Left ventricle myocardium inferior (tissue), 1 donor: ENCODE results near the gene CREB5. TPM values are rescaled to one million over a fixed set of nuclear protein-coding genes. Genes with fewer than 3 reads are reported as not detected.

Source experiments
- DNase-seq: peaks from one replicate; pipeline ENCODE4 v3.0.0-alpha.2; 2020
- H3K27ac ChIP-seq: fragments of 200-600 bp; replicated peaks from 2 replicates; pipeline ENCODE4 v1.8.0; 2021
- H3K27me3 ChIP-seq: fragments of 200-600 bp; 2 replicates; pipeline ENCODE4 v1.8.0; 2021; ENCODE audit warnings: low read depth
- H3K36me3 ChIP-seq: fragments of 200-600 bp; 2 replicates; pipeline ENCODE4 v1.8.0; 2021
- H3K4me1 ChIP-seq: fragments of 200-600 bp; 2 replicates; pipeline ENCODE4 v1.8.0; 2021
- H3K4me3 ChIP-seq: fragments of 200-600 bp; 2 replicates; pipeline ENCODE4 v1.8.0; 2021; ENCODE audit warnings: mild to moderate bottlenecking, moderate library complexity
- H3K9me3 ChIP-seq: fragments of 200-600 bp; replicated peaks from 2 replicates; pipeline ENCODE4 v1.8.0; 2021
- CTCF ChIP-seq: fragments of 200-600 bp; IDR thresholded peaks from 2 replicates; pipeline ENCODE4 v1.8.0; 2021; ENCODE audit warnings: antibody characterized with exemption, mild to moderate bottlenecking, borderline replicate concordance
- intact Hi-C: fragments of 100-400 bp; cut with micrococcal nuclease; formaldehyde crosslinking; loops from one replicate; pipeline ENCODE4 v1.11.0; 2022
- total RNA-seq: library from RNA; stranded (reverse); fragmentation: NEBNext Ultra II Directional; extraction: Animal tissue kit (Norgen Biotek cat#: 25700); gene quantifications from one replicate; pipeline ENCODE4 v1.2.1, GENCODE V29; 2021
- donor health status: DM: no; HTN: yes; CAD: no; lungs with severe emphysema.

The CREB5 gene
- total RNA-seq, 1 donor from 2014 or later: 9.8 TPM

DNA sequence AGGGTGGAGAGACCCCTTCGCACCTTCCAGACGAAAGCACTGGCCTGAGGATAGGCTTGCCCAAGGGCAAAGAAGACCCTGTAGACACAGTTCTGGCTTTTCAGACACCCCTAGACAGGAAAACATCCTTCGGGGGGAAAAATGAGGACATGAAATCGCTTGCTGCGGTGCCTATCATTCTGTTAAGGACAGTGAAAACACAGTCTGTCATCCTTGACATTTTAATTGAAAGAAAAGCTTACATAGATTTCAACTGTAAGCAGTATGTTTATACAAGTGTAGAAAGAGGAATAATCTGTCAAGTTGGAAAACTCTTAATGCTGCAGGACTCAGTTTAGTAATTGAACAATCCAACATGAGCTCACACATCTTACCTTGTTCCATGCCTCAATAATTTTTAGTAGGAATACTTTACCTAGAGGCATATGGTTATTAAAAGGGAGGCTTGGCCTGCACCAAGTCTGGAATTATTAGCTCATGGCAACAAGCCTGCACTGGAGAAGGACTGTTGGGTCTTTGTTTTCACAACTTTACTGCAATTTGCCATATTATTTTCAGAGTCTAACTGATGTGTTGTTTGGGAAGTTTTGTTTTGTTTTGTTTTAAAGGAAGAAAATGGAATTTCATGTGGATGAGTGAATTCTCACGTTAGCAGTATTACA is 302.3 kb downstream of the CREB5 start:
- intact Hi-C loops: no loop called here
- peaks cover 6% of the 10 kb centered on the region for H3K36me3 ChIP-seq
- H3K27me3 ChIP-seq: no peaks in the 10 kb centered on the region
- TF ChIP-seq CTCF: no peak
- DNase-seq: no peak
- no peak overlapping the region for H3K4me3 ChIP-seq
- no peak overlapping the region for H3K27ac ChIP-seq
- H3K9me3 ChIP-seq: no peaks in the 10 kb centered on the region
- H3K4me1 ChIP-seq: peaks cover 13% of the 10 kb centered on the region

- peak overlapping the region; percentile 28 for H3K27ac ChIP-seq
- peaks cover 27% of the 10 kb centered on the region for H3K36me3 ChIP-seq
- intact Hi-C loops: no loop called here
- peaks cover 14% of the 10 kb centered on the region for H3K4me1 ChIP-seq
- DNase-seq: no peak
- no peaks in the 10 kb centered on the region for H3K9me3 ChIP-seq
- TF ChIP-seq CTCF: no peak
- no peak overlapping the region for H3K4me3 ChIP-seq
- no peaks in the 10 kb centered on the region for H3K27me3 ChIP-seq
These were observed 305.2 kb downstream of the CREB5 start for GRCh38 chr7:28717445-28718054.

GRCh38 chr7:28718055-28718481 is 305.8 kb downstream of the CREB5 start:
- Histone ChIP-seq H3K9me3 (no peaks in the 10 kb centered on the region), H3K27ac (peak overlapping the region; percentile 28), H3K4me1 (peaks cover 18% of the 10 kb centered on the region), H3K27me3 (no peaks in the 10 kb centered on the region), H3K4me3 (no peak overlapping the region), H3K36me3 (peaks cover 27% of the 10 kb centered on the region)
- DNase-seq: peak; percentile 44
- no peak for TF ChIP-seq CTCF
- intact Hi-C loops: no loop called here

GRCh38 chr7:28718545-28718944 is 306.2 kb downstream of the CREB5 start:
- no peak for TF ChIP-seq CTCF
- Histone ChIP-seq H3K36me3 (peaks cover 27% of the 10 kb centered on the region), H3K9me3 (no peaks in the 10 kb centered on the region), H3K27me3 (no peaks in the 10 kb centered on the region), H3K4me3 (no peak overlapping the region), H3K27ac (peak overlapping the region; percentile 28), H3K4me1 (peaks cover 18% of the 10 kb centered on the region)
- intact Hi-C loops: no loop called here
- no peak for DNase-seq

DNA sequence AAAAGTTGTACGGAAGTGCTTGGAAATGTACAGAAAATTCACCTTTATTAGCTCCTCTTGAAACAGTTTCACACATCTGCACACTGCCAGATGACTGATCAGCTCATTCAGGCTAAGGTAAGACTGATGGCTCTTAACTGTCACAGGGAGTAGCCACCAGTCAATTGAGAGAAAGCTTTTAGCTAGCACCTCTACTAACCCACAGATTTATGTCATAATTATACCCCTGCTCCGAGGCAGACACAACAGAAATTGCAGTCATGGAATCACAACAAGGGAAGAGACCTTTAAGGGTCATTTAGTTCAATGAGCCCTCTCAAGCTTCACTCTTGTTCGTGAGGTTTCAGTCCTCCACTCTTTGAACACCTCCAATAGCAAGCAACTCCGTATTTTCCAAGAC is 310.4 kb downstream of the CREB5 start:
- H3K36me3 ChIP-seq: peaks cover 34% of the 10 kb centered on the region
- no peaks in the 10 kb centered on the region for H3K27me3 ChIP-seq
- TF ChIP-seq CTCF: no peak

More for the DNA sequence above, 310.4 kb downstream of the CREB5 start:
- DNase-seq: no peak
- H3K4me1 ChIP-seq: peaks cover 50% of the 10 kb centered on the region
- intact Hi-C loops: no loop called here
- H3K4me3 ChIP-seq: no peak overlapping the region
- no peaks in the 10 kb centered on the region for H3K9me3 ChIP-seq
- H3K27ac ChIP-seq: peak overlapping the region; percentile 45
